HG03432 (cell line): ENCODE results near the gene FOLR2.
"Not testable (repeated sequence)": the region's sequence is repeated elsewhere in the genome, so short reads cannot be mapped to it uniquely, and the experiment has no call there.

ENCODE experiments used
- ATAC-seq: cut with Tn5 transposase; IDR thresholded peaks from one replicate; pipeline ENCODE4 v1.9.1; 2021; ENCODE audit warnings: mild to moderate bottlenecking, moderate library complexity; ENCODE audit not compliant: unreplicated experiment

FOLR2 gene

DNA sequence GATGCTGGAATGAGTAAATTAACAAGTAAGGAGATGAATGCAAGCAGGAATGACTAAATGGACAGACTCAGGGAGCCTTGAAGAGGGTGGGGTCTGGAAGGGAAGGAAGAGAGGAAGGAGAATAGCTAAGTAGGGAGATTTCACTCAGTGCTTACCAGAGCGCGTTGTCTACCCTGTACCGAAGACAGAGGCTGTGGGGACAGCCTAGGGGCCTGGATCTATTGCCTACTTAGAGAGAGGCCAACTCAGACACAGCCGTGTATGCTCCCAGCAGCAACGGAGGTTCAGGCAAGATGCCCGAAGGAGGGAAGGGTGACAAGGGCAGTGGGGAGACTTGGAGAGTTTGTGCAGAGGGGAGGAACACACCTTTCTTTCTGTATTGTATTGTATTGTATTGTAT, at the start of gene FOLR2:
Gene FOLR2, plus strand, starts transcription at position 157 of the 400 bp plus-strand sequence. CDS start 1,791 bp downstream, outside the sequence.
- ATAC-seq = no peak

DNA sequence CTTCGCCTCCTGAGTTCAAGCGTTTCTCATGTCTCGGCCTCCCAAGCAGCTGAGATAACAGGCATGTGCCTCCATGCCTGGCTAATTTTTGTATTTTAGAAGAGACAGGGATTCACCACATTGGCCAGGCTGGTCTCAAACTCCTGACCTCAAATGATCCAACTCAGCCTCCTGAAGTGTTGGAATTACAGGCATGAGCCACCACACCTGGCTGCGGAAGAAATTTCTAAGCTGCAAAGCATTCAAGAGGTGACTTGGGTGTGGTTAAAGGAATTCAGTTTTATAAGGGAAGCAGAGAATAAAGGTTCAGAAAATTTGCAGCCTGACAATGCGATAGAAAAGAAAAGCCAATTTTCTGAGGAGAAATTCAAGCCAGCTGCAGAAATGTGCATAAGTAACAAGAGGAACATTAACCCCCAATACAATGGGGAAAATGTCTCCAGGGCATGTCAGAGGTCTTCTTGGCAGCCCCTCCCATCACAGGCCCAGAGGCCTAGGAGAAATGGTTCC, 47.5 kb upstream of the FOLR2 start:
- not testable (repeated sequence) for ATAC-seq

DNA sequence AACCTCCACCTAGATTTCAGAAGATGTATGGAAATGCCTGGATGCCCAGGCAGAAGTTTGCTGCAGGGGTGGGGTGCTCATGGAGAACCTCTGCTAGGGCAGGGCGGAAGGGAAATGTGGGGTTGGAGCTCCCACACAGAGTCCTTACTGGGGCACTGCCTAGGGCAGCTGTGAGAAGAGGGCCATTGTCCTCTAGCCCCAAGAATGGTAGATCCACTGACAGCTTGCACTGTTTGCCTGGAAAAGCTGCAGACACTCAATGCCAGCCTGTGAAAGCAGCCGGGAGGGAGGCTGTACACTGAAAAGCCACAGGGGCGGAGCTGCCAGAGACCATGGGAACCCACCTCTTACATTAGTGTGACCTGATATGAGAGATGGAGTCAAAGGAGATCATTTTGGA, 46.8 kb upstream of the FOLR2 start:
- not testable (repeated sequence) for ATAC-seq

DNA sequence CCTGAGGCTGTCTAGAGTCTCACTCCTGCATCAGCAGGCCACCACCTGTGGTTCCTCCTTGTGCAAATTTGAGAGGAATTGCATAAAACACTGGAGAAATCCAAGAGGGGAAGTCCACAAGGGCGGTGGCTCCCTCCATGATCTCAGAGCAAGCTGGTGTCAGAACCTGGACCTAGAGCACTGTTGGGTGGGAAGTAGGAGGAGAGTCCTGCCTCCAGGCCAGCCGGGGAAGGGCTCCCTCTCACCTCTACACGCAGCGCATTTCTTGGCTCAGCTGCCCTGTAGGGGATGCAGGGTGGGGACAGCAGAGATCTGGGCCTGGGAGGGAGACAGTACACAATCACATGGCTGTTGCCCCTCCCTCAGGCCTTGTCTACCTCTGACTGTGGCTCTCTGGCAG, 44.6 kb upstream of the FOLR2 start:
- not testable (repeated sequence) for ATAC-seq

DNA sequence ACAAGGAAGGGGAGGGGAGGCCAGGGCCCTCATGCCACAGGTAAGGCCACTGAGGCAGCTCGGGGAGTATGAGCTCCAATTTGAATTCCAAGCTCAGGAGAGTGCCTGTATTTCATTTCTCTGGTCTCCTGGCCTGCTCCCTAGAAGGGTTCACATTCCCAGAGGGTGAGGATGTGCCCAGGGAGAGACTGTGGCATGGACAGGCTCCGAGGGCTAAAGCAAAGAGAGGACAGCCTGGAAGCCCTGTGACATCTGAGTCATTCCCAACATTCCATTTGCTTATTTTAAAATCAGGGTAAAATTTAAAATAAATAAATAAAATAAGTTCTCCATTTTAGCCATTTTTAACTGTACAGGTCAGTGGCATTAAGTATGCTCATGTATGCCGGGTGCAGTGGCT, 43.3 kb upstream of the FOLR2 start:
- ATAC-seq = no peak

DNA sequence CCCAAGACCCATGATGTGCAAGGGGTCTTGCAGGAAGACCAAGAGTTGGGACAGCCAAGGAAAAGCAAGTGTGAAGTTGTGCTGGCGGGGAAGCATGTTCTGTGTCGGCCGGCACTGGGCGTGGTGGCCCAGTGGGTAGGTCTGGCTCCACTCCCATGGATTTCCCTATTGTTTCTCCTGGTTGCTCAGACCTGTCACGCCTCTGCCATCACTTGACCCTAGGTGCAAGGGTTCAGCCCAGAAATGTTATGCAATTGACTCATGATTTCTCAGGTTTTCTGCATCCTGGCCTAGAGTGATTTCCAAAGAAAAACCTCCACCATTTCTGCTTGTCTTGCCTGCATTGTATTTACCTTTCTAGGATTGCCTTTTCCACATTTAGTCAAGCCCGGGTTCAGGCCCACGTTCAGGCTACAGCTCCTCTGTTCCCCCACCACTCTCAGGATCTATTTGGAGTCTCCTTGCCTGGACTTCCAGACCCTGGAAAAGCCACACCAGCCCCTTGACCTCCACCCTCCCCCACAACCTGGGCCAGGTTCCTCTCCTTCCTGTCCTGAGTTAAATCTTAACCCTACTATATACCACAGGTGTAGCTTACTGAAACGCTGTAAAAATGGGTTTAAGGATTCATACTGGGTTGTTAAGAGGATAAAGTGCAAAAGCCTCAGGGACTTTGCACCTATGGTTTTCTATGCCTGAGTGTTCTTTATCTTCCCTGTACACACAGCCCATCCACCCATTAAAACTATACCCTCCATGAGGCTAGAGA, 42.1 kb upstream of the FOLR2 start:
- ATAC-seq = no peak

DNA sequence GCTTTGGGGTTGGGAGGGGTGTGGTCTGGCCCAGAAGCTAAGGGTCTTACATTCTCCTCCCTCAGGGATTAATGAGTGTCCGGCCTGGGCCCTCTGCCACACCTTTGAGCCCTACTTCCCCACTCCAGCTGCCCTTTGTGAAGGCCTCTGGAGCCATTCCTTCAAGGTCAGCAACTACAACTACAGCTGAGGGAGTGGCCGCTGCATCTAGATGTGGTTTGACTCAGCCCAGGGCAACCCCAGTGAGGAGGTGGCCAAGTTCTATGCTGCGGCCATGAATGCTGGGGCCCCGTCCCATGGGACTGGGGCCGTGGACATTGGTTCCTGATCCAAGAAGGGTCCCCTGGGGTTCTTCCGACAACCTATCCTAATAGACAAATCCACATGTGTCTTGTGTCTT, 38.9 kb upstream of the FOLR2 start:
- ATAC-seq = no peak

DNA sequence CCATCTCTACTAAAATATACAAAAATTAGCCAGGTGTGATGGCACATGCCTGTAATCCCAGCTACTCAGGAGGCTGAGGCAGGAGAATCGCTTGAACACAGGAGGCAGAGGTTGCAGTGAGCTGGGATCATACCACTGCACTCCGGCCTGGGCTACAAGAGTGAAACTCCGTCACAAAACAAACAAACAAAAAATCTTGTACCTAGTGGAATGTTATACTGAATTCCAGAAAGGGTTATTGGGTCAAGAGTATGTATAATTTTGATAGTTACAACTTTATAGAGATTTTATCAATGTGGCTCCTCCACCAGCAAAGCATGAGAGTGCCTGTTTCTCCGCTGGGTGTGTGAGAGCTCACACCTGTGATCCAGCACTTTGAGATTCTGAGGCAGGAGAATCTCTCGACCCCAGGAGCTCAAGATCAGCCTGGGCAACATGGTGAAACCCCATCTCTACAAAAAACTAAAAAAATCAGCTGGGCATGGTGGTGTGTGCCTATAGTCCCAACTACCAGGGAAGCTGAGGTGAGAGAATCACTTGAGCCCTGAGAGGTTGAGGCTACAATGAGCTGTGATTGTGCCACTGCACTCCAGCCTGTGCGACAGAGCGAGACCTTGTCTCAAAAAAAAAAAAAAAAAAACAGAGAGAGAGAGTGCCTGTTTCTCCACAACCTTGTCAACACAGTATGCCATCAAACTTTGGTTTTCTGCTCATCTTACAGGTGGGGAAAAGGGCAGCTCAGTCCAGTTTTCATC, 37.4 kb upstream of the FOLR2 start:
- no peak for ATAC-seq

DNA sequence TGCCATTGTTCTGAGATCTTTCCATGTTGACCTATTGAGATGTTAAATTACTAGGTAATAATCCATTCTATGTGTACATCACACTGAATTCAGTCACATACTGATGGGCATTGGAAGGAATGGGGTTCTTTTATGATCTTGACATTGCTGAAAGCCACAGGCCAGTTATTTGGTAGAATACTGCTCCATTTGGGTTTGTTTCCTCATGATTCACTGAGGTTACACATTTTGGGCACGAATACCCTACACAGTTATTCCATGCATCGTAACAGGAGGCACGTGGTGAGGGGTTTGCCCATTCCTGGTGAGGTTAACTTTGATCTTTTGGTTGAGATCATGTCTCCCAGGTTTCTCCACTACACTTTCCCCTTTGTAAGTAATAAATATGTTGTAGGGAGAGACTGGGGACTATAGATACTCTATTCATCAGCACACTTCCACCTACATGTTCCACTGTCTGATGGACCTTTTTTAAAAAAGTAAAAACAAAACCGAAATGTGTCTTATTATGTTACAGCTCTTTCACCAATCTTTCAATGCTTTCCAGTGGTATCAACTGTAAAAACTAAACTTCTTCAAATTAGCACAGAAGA, 36.7 kb upstream of the FOLR2 start:
- no peak for ATAC-seq

DNA sequence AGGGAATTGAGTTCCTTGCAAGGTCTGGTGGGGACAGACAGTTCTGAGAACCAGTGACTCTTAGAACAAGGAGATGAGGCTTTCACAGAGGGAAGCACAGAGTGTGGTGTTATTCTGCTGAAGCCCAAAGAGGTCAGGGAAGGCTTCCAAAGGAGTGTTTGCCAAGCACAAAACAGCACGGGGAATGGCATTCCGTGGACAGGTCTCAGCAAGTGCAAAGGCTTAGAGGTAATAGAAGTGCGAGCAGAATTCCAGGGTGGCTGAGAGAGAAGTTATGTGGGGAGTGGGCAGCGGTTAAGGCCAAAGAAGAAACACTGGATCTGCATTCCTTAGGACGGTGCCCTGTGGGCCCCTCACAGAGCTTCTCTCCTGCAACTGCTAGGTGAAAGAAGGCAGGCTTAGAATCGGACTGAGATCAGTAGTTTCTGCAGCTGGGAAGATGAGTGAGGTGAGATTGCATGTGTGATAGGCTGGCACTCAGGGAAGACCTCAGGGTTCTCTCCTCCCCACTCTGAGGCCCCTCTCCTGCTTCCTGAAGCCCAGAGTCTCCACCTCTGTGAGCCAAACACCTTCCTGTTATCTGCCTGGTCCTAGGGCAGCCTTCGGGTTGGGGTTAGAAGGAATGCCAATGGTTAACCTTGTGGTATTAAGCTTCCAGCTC, 35.6 kb upstream of the FOLR2 start:
- ATAC-seq = not testable (repeated sequence)

DNA sequence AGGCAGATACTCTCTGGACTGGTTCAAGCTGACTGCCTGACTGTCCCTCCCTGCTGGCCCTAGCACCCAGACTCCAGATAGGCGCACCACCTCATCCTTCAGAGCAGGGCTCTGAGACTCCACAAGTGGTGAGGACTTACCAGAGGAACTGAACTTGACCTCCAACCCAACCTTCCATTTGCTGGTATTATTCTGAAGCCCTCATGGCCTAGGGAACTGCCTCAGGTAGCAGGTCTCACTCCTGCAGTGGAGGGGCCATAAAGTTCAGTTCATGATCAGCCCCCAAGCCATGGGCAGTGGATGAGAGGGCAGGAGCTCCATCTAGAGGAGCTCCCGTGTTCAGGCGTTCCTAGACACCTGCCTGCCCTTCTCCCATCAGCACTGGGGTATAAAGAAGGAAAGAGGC, 35.0 kb upstream of the FOLR2 start:
- ATAC-seq = not testable (repeated sequence)

DNA sequence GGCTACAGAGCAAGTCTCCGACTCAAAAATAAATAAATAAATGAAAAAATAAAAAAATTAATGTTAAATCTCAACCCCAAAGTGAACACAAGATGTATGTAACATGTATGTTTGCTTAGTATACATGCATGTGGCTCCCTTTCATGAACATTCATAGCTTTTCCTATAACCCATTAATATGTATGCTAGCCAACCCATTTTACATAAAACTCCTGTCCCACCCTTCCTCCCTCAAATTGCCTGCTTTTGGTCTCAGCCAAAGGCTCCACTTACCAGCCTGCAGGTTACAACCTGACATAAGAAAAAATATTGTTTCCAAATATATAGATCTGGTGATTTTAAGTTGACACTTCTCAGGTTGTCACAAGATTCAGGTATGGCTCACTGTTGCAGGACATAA, 28.3 kb upstream of the FOLR2 start:
- ATAC-seq = no peak

DNA sequence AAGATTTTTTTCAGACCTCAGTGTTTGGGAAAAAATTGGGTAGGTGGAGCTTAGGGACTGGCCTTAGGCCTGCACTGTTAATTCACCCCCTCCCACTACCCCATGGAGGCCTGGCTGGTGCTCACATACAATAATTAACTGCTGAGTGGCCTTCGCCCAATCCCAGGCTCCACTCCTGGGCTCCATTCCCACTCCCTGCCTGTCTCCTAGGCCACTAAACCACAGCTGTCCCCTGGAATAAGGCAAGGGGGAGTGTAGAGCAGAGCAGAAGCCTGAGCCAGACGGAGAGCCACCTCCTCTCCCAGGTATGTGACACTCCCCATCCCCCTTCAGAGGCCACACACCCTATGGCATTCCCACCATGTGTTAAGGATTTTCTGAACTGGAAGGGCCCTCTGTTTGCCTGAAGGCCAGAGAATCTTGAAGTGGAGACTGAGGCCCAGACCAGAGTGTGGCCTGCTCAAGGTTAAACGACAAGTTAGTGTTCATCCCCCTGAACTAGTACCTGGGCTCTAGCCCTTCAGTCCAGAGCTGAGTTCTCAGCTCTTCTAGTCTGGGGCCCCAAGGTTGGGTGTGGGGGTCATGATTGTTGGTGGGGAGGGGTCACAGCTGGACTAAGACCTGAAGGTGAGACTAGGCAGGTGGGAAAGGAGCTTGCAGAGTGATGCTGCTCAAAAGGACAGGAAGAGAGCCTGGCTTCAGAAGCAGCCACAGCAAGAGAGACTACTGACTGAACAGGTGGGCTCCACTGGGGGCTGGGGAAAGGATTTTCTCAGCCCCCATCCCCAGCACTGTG, 26.9 kb upstream of the FOLR2 start:
- no peak for ATAC-seq

DNA sequence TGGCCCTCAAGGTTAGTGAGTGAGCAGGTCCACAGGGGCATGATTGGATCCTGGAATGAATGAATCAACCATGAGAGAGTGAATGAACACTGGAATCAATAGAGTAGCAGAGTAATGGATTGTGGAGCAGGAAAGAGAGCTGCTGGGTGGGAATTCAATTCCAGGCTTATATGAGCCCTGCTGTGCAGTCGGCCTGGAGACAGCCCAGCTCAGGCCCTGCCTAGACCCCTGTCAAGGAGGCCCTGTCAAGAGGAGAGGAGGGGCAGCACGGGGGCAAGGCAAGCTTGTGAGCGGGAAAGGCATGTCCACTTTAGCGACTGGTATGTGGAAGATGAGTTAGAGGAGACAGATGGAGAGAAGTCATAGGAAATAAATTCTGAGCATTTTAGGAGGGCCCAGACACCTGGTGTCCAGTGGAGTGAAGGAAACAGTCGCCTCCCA, 25.9 kb upstream of the FOLR2 start:
- ATAC-seq = no peak

DNA sequence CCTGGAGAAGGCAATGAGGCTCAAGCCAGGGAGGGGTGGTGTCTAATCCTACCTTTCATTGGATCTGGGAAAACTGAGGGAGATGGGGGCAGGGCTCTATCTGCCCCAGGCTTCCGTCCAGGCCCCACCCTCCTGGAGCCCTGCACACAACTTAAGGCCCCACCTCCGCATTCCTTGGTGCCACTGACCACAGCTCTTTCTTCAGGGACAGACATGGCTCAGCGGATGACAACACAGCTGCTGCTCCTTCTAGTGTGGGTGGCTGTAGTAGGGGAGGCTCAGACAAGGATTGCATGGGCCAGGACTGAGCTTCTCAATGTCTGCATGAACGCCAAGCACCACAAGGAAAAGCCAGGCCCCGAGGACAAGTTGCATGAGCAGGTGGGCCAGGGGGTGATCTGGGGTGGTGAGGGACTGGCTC, 24.6 kb upstream of the FOLR2 start, which contains the start of gene FOLR1:
Gene FOLR1, plus strand, starts transcription at position 180 of the 421 bp plus-strand sequence. Its CDS starts 34 bp downstream, at position 214.
- ATAC-seq = no peak

DNA sequence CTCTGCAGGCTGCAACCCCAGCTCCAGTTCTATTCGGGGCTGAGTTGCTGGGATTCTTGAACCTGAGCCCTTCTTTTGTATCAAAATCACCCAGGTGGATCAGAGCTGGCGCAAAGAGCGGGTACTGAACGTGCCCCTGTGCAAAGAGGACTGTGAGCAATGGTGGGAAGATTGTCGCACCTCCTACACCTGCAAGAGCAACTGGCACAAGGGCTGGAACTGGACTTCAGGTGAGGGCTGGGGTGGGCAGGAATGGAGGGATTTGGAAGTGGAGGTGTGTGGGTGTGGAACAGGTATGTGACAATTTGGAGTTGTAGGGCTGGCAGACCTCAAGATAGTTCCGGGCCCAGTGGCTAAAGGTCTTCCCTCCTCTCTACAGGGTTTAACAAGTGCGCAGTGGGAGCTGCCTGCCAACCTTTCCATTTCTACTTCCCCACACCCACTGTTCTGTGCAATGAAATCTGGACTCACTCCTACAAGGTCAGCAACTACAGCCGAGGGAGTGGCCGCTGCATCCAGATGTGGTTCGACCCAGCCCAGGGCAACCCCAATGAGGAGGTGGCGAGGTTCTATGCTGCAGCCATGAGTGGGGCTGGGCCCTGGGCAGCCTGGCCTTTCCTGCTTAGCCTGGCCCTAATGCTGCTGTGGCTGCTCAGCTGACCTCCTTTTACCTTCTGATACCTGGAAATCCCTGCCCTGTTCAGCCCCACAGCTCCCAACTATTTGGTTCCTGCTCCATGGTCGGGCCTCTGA, 20.9 kb upstream of the FOLR2 start:
- no peak for ATAC-seq

DNA sequence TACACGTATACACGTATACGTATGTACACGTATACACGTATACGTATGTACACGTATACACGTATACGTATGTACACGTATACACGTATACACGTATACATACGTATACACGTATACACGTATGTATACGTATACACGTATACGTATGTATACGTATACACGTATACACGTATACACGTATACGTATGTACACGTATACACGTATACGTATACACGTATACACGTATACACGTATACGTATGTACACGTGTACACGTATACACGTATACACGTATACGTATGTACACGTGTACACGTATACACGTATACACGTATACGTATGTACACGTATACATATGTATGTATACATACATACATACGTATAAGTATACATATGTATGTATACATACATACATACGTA, 15.1 kb upstream of the FOLR2 start:
- not testable (repeated sequence) for ATAC-seq

DNA sequence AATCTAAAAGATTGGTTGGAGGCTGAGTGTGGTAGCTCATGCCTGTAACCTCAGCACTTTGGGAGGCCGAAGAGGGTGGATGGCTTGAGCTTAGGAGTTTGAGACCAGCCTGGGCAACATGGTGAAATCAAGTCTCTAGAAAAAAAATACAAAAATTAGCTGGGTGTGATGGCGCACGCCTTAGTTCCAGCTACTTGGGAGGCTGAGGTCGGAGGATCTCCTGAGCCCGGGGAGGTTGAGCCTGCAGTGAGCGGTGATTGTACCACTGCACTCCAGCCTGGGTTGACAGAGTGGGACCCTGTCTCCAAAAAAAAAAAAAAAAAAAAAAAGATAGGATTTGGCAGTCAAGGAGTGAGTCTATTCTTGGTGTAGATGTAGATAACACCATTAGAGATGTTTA, 14.0 kb upstream of the FOLR2 start:
- no peak for ATAC-seq

DNA sequence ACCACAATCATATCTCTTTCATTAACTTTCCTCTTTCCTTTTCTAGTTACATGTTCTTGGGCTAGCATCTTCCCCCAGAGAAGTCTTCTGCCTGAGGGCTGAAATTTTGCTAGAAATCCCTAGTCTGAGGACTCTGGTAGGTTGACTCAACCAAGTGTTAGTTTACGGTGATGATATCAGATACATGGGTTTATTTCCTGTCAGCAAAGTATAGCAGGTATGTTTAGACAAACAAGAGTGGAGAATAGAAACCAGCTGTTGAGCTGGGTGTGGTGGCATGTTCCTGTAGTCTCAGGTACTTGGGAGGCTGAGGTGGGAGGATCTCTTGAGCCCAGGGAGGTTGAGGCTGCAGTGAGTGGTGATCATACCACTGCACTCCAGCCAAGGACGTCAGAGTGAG, 13.4 kb upstream of the FOLR2 start:
- no peak for ATAC-seq
